UCSD-AML1 (cell line): Measurements from ENCODE around the gene ARRB1.
"Not testable (repeated sequence)": the region's sequence is repeated elsewhere in the genome, so short reads cannot be mapped to it uniquely, and the experiment has no call there.

Experiments
- DNase-seq: peaks from one replicate; lab custom pipeline; 2025; ENCODE audit not compliant: unreplicated experiment; lab: John Stamatoyannopoulos, UW

The ARRB1 gene

DNA sequence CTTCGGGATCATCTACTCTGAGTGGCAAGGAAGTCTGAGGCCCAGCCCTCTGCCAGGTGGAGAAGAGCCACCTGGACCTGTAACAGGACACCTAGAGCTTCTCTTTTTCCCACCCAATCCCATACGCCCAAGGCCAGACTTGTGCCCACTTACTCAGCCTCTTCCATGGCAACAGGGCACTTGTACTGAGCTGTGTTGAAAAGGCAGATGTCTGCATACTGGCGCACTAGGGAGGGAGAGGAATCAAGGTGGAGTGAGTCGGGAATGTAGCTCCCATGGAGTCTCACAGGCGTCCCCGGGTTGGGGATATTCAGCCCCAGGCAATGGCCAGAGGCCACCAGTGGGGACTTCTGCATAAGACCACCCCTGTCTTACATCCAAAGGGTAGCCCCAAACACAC is 74.8 kb downstream of the ARRB1 start:
- no peak for DNase-seq

- DNase-seq: no peak
Measured at GRCh38 chr11:75276186-75276585, 75.3 kb downstream of the ARRB1 start.

GRCh38 chr11:75275581-75275980 is 75.9 kb downstream of the ARRB1 start:
- DNase-seq: peak; percentile 85

DNA sequence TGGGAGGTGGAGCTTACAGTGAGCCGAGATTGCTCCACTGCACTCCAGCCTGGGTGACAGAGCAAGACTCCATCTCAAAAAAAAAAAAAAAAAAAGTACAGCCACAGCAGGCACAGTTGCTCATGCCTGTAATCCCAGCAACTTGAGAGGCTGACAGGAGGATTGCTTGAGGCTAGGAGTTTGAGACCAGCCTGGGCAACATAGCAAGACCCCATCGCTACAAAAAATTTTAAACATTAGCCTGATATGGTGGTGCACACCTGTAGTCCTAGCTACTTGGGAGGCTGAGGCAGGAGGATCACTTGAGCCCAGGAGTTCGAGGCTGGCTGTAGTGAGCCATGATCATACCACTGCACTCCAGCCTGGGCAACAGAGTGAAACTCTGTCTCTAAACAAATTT is 76.7 kb downstream of the ARRB1 start:
- not testable (repeated sequence) for DNase-seq

GRCh38 chr11:75273411-75274391 is 77.8 kb downstream of the ARRB1 start:
- no peak for DNase-seq

DNA sequence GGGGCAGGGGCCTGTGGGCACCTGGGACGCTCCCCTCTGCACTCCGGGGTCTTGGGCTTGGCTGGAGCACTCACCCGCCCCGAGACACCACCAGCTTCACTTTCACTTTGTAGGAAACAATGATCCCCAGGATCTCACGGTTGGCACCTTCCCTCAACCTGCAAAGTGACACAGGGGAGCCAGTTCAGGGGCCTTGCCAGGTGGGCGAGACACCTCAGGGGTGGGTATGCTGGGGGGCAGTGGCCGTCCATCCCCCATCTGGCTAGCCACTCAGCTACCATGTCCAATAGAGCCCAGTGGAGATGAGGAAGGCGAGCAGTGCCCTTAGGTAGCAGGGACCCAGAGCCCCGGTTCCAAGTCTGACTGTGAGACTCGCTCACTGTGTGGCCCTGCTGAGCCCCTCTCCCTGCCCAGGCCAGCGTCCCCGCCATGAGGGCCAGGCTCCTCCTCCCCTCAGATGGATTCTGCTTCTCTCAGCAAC is 78.6 kb downstream of the ARRB1 start:
- DNase-seq: no peak

DNA sequence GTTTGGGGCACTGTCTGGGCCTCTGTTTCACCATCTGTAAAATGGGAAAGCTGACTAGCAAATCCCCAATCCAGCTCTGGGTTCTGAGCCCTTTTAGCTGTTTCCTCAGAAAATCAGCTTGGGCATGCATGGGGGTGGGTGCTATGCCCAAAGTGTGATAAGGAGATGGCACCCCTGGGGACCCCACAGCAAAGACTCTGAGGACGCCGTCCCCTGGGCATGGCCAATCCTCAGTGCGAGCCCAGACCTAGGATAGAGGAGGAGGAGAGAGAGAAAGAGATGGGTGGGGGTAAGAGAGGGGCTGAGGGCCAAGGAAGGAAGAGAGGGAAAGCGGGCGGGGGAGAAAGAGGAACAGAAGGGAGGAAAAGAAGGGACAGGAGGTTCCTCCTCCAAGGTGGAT is 79.1 kb downstream of the ARRB1 start:
- DNase-seq: no peak

GRCh38 chr11:75271730-75272129 is 79.7 kb downstream of the ARRB1 start:
- no peak for DNase-seq

DNA sequence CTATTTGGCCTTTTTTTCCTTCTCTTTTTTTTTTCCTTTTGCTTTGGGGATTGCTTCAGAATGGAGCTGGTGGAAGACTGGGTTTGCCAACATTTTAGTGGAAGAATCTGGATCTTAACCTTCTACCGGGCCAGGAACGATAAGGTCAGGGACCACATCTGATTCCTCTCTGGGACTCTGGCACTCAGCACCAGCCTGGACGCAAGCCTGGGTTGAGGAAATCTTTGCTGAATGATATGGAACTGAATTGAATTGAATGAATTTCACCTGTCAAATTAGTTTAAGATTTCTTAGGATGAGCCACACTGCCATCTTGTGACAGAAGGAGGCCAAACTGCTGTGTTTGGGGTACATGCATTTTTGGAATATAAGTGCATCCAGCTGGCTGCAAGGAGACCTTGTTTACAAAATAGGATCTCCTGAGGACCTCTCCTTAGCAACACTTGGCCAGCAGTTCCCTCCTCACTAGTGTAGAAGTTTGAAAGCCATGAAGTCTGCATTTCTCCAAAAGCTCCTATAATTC is 80.5 kb downstream of the ARRB1 start:
- DNase-seq: no peak

GRCh38 chr11:75269896-75270295 is 81.6 kb downstream of the ARRB1 start:
- no peak for DNase-seq

GRCh38 chr11:75269367-75269660 is 82.1 kb downstream of the ARRB1 start:
- DNase-seq: no peak

- no peak for DNase-seq
Measured at GRCh38 chr11:75268626-75269366, 82.7 kb downstream of the ARRB1 start.

DNA sequence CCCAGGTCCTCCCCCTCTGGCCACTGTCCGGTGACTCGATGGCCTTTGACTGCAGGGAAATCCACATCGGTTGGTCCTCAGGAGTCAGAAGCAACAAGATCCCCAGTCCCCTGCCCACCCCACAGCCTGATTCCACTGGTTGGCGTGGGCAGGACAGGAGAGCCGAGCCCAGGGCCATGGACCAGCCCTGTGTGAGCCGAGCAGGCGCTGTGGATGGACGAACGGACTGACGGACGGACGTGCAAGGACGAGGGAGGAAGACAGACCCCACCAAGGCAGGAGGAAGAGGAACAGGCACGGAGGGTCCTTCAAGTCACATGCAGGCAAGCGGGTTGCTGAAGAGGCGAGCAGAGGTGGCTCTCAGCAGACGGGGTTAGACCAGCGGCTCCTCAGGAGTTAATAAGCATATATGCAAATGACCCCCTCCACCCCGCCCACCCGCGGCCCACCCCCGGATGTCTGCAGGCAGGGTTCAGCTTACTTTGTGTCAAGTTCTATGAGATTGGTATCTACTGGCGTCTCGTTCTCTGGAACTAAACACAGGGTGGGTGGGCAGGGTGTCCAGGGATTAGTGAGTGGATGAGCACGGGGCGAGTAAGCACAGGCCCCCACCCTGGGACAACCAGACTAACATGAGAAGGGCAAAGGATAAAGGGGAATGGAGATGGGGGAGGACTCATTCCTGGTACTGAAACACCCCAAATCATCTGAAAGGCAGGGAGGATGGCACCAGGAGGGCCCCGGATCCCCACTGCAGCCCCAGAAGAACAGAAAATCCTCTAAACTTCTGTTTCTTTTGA is 84.1 kb downstream of the ARRB1 start:
- DNase-seq: no peak

- DNase-seq: no peak
Measured at GRCh38 chr11:75265851-75266531, 85.5 kb downstream of the ARRB1 start.

DNA sequence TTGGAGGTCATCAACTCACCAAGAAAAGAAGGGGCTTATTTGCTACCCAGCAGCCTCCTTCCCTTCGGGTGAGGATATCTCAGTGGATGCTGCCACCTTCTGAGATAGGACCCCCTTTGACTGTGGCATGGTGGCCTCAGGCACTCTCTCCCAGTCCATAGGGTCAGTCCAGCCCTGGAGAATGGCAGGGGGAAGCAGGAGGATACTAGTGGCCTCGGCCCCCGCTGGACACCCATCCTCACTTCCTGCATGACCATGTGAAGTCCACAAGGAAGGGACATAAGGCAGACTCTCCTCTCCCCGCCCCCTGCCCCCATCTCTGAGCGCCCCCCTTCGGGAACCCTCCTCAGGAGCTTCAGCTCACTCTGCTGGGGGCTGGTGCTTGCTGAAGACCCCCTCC is 86.5 kb downstream of the ARRB1 start:
- DNase-seq: no peak

- no peak for DNase-seq
Measured at GRCh38 chr11:75264356-75264755, 87.1 kb downstream of the ARRB1 start.

GRCh38 chr11:75263944-75264349 is 87.5 kb downstream of the ARRB1 start:
- DNase-seq: peak; percentile 38

- no peak for DNase-seq
Measured at GRCh38 chr11:75262961-75263852, 88.3 kb downstream of the ARRB1 start.

- DNase-seq: no peak
Measured at GRCh38 chr11:75262436-75262835, 89.0 kb downstream of the ARRB1 start.
